CD8-positive, alpha-beta memory T cell (primary cell): ENCODE data around the gene ATP6V0A1. TPM values are rescaled to one million over a fixed set of nuclear protein-coding genes. Genes with fewer than 3 reads are reported as not detected.
"Not testable (repeated sequence)": the region's sequence is repeated elsewhere in the genome, so short reads cannot be mapped to it uniquely, and the experiment has no call there.

ENCODE experiments used
- CTCF ChIA-PET: fragments of 350-600 bp; sonication (Branson Sonifier 250); formaldehyde crosslinking; loops from one replicate; lab custom pipeline; 2021; ENCODE audit warnings: antibody characterized with exemption; lab: Charles Lee
- POLR2A ChIA-PET: fragments of 350-600 bp; sonication (Branson Sonifier 250); formaldehyde crosslinking; loops from one replicate; lab custom pipeline; 2021; ENCODE audit warnings: antibody characterized with exemption; lab: Charles Lee
- DNase-seq, 5 donors: peaks; one replicate each; pipeline versions ENCODE4 v3.0.0 to v3.0.0-alpha.2; 2020 to 2022; ENCODE audit warnings: mixed read lengths in 1 of 5
- H3K27ac ChIP-seq: one replicate; pipeline ENCODE4 v1.7.0; 2013; ENCODE audit warnings: low read depth, mild to moderate bottlenecking, low read length, moderate library complexity
- H3K27me3 ChIP-seq: 2 replicates; pipeline ENCODE4 v1.7.0; 2013; ENCODE audit warnings: low read length, mild to moderate bottlenecking; ENCODE audit not compliant: insufficient read depth, poor library complexity, severe bottlenecking
- H3K36me3 ChIP-seq: 2 replicates; pipeline ENCODE4 v1.7.0; 2013; ENCODE audit warnings: mild to moderate bottlenecking, low read length, moderate library complexity; ENCODE audit not compliant: insufficient read depth
- H3K4me1 ChIP-seq: 2 replicates; pipeline ENCODE4 v1.7.0; 2013; ENCODE audit warnings: mild to moderate bottlenecking, low read length, moderate library complexity; ENCODE audit not compliant: insufficient read depth
- H3K4me3 ChIP-seq: 2 replicates; pipeline ENCODE4 v1.7.0; 2013; ENCODE audit warnings: mild to moderate bottlenecking, low read length
- H3K9me3 ChIP-seq: 2 replicates; pipeline ENCODE4 v1.7.0; 2013; ENCODE audit warnings: mild to moderate bottlenecking, low read length
- H3K27ac Mint-ChIP-seq, 8 donors: one replicate each; pipeline ENCODE4 v1.8.0; 2020 to 2021; ENCODE audit warnings: mixed read lengths in 8 of 8, mild to moderate bottlenecking in 6 of 8, inconsistent platforms in 3 of 8, moderate library complexity in 3 of 8
- H3K27me3 Mint-ChIP-seq, 2 donors: one replicate each; pipeline ENCODE4 v1.8.0; 2020 to 2021; ENCODE audit warnings: mixed read lengths in 2 of 2, mild to moderate bottlenecking in 1 of 2, moderate library complexity in 1 of 2
- H3K36me3 Mint-ChIP-seq, 3 donors: one replicate each; pipeline ENCODE4 v1.8.0; 2020 to 2021; ENCODE audit warnings: mixed read lengths in 3 of 3, inconsistent platforms in 1 of 3, mild to moderate bottlenecking in 1 of 3
- H3K4me1 Mint-ChIP-seq, 3 donors: one replicate each; pipeline ENCODE4 v1.8.0; 2020 to 2021; ENCODE audit warnings: mixed read lengths in 3 of 3, inconsistent platforms in 1 of 3, mild to moderate bottlenecking in 1 of 3
- H3K4me3 Mint-ChIP-seq, 7 donors: one replicate each; pipeline ENCODE4 v1.8.0; 2020 to 2021; ENCODE audit warnings: mixed read lengths in 7 of 7, mild to moderate bottlenecking in 6 of 7, moderate library complexity in 4 of 7, inconsistent platforms in 2 of 7
- H3K9me3 Mint-ChIP-seq, 5 donors: one replicate each; pipeline ENCODE4 v1.8.0; 2020 to 2022; ENCODE audit warnings: mixed read lengths in 5 of 5, mild to moderate bottlenecking in 3 of 5, moderate library complexity in 2 of 5, inconsistent platforms in 1 of 5
- polyA plus RNA-seq: library from polyadenylated mRNA; unstranded; fragments of 300-500 nt; fragmentation: Illumina TruSeq; gene quantifications from one replicate; pipeline ENCODE4 v1.2.3, GENCODE V29; 2021
- total RNA-seq, 2 experiments: library from RNA; stranded (reverse); gene quantifications; one replicate each; pipeline ENCODE4 v1.2.3, GENCODE V29; 2021

ATP6V0A1 gene
- total and polyA plus RNA-seq, 3 experiments from 2014 or later = 3.0 to 5.5 (median 3.6) TPM

- CTCF ChIA-PET = no interaction called here
- Mint-ChIP-seq H3K4me3 (no peak overlapping the region), H3K27me3 (no peaks in the 10 kb centered on the region), H3K9me3 (no peaks in the 10 kb centered on the region), H3K4me1 (peaks cover 0 to 6% (median 3%) of the 10 kb centered on the region in 3 donors), H3K36me3 (peaks cover 2 to 8% (median 4%) of the 10 kb centered on the region in 3 donors), H3K27ac (no peak overlapping the region)
- POLR2A ChIA-PET = no interaction called here
- Histone ChIP-seq H3K36me3 (no peaks in the 10 kb centered on the region), H3K27ac (no peak overlapping the region), H3K4me1 (no peaks in the 10 kb centered on the region), H3K4me3 (no peak overlapping the region), H3K9me3 (no peaks in the 10 kb centered on the region), H3K27me3 (no peaks in the 10 kb centered on the region)
- no peak for DNase-seq
Observed at GRCh38 chr17:42472709-42473521, 14.2 kb downstream of the ATP6V0A1 start.

DNA sequence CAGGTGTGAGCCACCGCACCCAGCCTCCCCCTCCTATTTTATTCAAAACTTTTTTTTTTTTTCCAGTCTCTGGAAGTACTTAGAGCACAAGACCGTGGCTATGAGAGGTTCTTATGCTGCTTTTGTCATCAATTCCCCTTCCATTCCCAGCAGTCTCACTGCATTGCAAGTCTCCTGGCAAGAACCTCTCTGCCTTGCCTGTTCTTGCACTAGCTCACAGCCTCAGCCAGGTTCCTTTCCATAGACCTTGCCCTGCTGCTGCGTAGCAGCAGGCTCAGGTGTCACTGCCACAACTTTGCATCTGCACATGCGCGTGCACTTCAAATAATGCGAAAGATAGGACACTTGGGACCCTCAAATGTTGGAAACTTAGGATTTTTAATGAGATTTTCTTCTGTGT lies 15.6 kb downstream of the ATP6V0A1 start:
- H3K4me3 Mint-ChIP-seq = no peak overlapping the region
- Histone ChIP-seq H3K27me3 (no peaks in the 10 kb centered on the region), H3K4me3 (no peak overlapping the region), H3K9me3 (no peaks in the 10 kb centered on the region), H3K4me1 (no peaks in the 10 kb centered on the region), H3K36me3 (no peaks in the 10 kb centered on the region), H3K27ac (no peak overlapping the region)
- H3K4me1 Mint-ChIP-seq = peaks cover 0 to 6% (median 3%) of the 10 kb centered on the region in 3 donors
- H3K36me3 Mint-ChIP-seq = peaks cover 2 to 8% (median 8%) of the 10 kb centered on the region in 3 donors
- no peaks in the 10 kb centered on the region for H3K27me3 Mint-ChIP-seq
- no peaks in the 10 kb centered on the region for H3K9me3 Mint-ChIP-seq
- ChIA-PET CTCF (no interaction called here), POLR2A (no interaction called here)
- DNase-seq = no peak
- no peak overlapping the region for H3K27ac Mint-ChIP-seq

- H3K27ac Mint-ChIP-seq = no peak overlapping the region
- no peak overlapping the region for H3K4me3 ChIP-seq
- peaks cover 0 to 6% (median 3%) of the 10 kb centered on the region in 3 donors for H3K4me1 Mint-ChIP-seq
- no peak overlapping the region for H3K27ac ChIP-seq
- DNase-seq = no peak
- no peak overlapping the region for H3K4me3 Mint-ChIP-seq
- POLR2A ChIA-PET = no interaction called here
- no peaks in the 10 kb centered on the region for H3K36me3 ChIP-seq
- H3K9me3 Mint-ChIP-seq = no peaks in the 10 kb centered on the region
- no peaks in the 10 kb centered on the region for H3K4me1 ChIP-seq
- no peaks in the 10 kb centered on the region for H3K9me3 ChIP-seq
- no peaks in the 10 kb centered on the region for H3K27me3 Mint-ChIP-seq
- peaks cover 2 to 10% (median 8%) of the 10 kb centered on the region in 3 donors for H3K36me3 Mint-ChIP-seq
- no peaks in the 10 kb centered on the region for H3K27me3 ChIP-seq
- CTCF ChIA-PET = no interaction called here
Observed at GRCh38 chr17:42475121-42475520, 16.4 kb downstream of the ATP6V0A1 start.

GRCh38 chr17:42475835-42476234 lies 17.2 kb downstream of the ATP6V0A1 start:
- peaks cover 0 to 6% (median 3%) of the 10 kb centered on the region in 3 donors for H3K4me1 Mint-ChIP-seq
- DNase-seq = no peak
- ChIA-PET CTCF (no interaction called here), POLR2A (no interaction called here)
- no peaks in the 10 kb centered on the region for H3K9me3 Mint-ChIP-seq
- no peaks in the 10 kb centered on the region for H3K27me3 ChIP-seq
- no peaks in the 10 kb centered on the region for H3K27me3 Mint-ChIP-seq
- H3K9me3 ChIP-seq = no peaks in the 10 kb centered on the region
- H3K4me1 ChIP-seq = no peaks in the 10 kb centered on the region
- H3K27ac ChIP-seq = no peak overlapping the region
- H3K27ac Mint-ChIP-seq = no peak overlapping the region
- peaks cover 0 to 10% (median 8%) of the 10 kb centered on the region in 3 donors for H3K36me3 Mint-ChIP-seq
- no peaks in the 10 kb centered on the region for H3K36me3 ChIP-seq
- no peak overlapping the region for H3K4me3 ChIP-seq
- peak overlapping the region in 2 of 7 donors; percentile 2 to 10 for H3K4me3 Mint-ChIP-seq

- Histone ChIP-seq H3K9me3 (no peaks in the 10 kb centered on the region), H3K4me3 (no peak overlapping the region), H3K36me3 (no peaks in the 10 kb centered on the region), H3K27ac (no peak overlapping the region), H3K27me3 (no peaks in the 10 kb centered on the region), H3K4me1 (no peaks in the 10 kb centered on the region)
- no peak overlapping the region for H3K4me3 Mint-ChIP-seq
- no peaks in the 10 kb centered on the region for H3K9me3 Mint-ChIP-seq
- H3K36me3 Mint-ChIP-seq = peaks cover 0 to 10% (median 8%) of the 10 kb centered on the region in 3 donors
- H3K27ac Mint-ChIP-seq = no peak overlapping the region
- ChIA-PET CTCF (no interaction called here), POLR2A (no interaction called here)
- peaks cover 0 to 6% (median 3%) of the 10 kb centered on the region in 3 donors for H3K4me1 Mint-ChIP-seq
- no peaks in the 10 kb centered on the region for H3K27me3 Mint-ChIP-seq
- DNase-seq = no peak
Observed at GRCh38 chr17:42476411-42476810, 17.7 kb downstream of the ATP6V0A1 start.

GRCh38 chr17:42477173-42477572 lies 18.5 kb downstream of the ATP6V0A1 start:
- no peak overlapping the region for H3K4me3 ChIP-seq

DNA sequence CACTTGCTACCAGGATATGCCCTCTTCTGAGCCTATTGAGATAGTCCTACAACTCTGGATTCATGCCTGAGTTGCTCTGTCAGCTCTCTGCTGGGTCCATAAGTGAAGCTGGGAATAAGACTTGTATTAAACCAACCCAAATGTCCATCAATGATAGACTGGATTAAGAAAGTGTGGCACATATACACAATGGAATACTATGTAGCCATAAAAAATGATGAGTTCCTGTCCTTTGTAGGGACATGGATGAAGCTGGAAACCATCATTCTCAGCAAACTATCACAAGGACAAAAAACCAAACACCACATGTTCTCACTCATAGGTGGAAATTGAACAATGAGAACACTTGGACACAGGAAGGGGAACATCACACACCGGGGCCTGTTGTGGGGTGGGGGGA lies 19.1 kb downstream of the ATP6V0A1 start:
- H3K9me3 Mint-ChIP-seq, H3K9me3 ChIP-seq, H3K36me3 Mint-ChIP-seq, H3K27ac ChIP-seq, CTCF ChIA-PET, H3K27ac Mint-ChIP-seq, H3K4me3 Mint-ChIP-seq, H3K27me3 ChIP-seq, H3K4me1 Mint-ChIP-seq, POLR2A ChIA-PET, H3K4me1 ChIP-seq, H3K36me3 ChIP-seq, H3K27me3 Mint-ChIP-seq, H3K4me3 ChIP-seq, DNase-seq: not testable (repeated sequence)

More at GRCh38 chr17:42477173-42477572, 18.5 kb downstream of the ATP6V0A1 start:
- Mint-ChIP-seq H3K27me3 (no peaks in the 10 kb centered on the region), H3K4me1 (peaks cover 0 to 6% (median 3%) of the 10 kb centered on the region in 3 donors), H3K27ac (no peak overlapping the region), H3K36me3 (peaks cover 0 to 10% (median 8%) of the 10 kb centered on the region in 3 donors), H3K4me3 (no peak overlapping the region), H3K9me3 (no peaks in the 10 kb centered on the region)
- no peak overlapping the region for H3K27ac ChIP-seq
- no peak for DNase-seq
- ChIA-PET POLR2A (no interaction called here), CTCF (no interaction called here)
- no peaks in the 10 kb centered on the region for H3K4me1 ChIP-seq
- no peaks in the 10 kb centered on the region for H3K27me3 ChIP-seq
- H3K9me3 ChIP-seq = no peaks in the 10 kb centered on the region
- no peaks in the 10 kb centered on the region for H3K36me3 ChIP-seq

GRCh38 chr17:42484304-42484703 lies 25.6 kb downstream of the ATP6V0A1 start:
- H3K27me3 Mint-ChIP-seq = peaks cover 1 to 5% of the 10 kb centered on the region in 2 donors
- H3K9me3 Mint-ChIP-seq = no peaks in the 10 kb centered on the region
- peak; percentile 57 to 93 (median 77) for DNase-seq
- no peak overlapping the region for H3K4me3 ChIP-seq
- H3K9me3 ChIP-seq = no peaks in the 10 kb centered on the region
- H3K4me1 ChIP-seq = peaks cover 19% of the 10 kb centered on the region
- H3K4me3 Mint-ChIP-seq = peak overlapping the region; percentile 64 to 82 (median 77)
- H3K36me3 ChIP-seq = no peaks in the 10 kb centered on the region
- peak overlapping the region; percentile 1 to 84 (median 68) for H3K27ac Mint-ChIP-seq
- H3K27me3 ChIP-seq = no peaks in the 10 kb centered on the region
- peaks cover 31 to 48% (median 38%) of the 10 kb centered on the region in 3 donors for H3K4me1 Mint-ChIP-seq
- H3K27ac ChIP-seq = no peak overlapping the region
- ChIA-PET POLR2A (interaction anchor here (0.6 to 1.2 kb wide), 3 partner anchors 28 to 262 kb away, joined by 3 to 7 read pairs (median 4); no protein-coding TSS in a partner anchor), CTCF (interaction anchor here (1.1 kb wide), 1 partner anchor 33 kb away, joined by 7 read pairs; no protein-coding TSS in a partner anchor)
- peaks cover 0 to 6% (median 5%) of the 10 kb centered on the region in 3 donors for H3K36me3 Mint-ChIP-seq
